ENCODE results near the gene KRTAP4-4.
"Not testable (repeated sequence)": the region's sequence is repeated elsewhere in the genome, so short reads cannot be mapped to it uniquely, and the experiment has no call there.

The KRTAP4-4 gene

DNA sequence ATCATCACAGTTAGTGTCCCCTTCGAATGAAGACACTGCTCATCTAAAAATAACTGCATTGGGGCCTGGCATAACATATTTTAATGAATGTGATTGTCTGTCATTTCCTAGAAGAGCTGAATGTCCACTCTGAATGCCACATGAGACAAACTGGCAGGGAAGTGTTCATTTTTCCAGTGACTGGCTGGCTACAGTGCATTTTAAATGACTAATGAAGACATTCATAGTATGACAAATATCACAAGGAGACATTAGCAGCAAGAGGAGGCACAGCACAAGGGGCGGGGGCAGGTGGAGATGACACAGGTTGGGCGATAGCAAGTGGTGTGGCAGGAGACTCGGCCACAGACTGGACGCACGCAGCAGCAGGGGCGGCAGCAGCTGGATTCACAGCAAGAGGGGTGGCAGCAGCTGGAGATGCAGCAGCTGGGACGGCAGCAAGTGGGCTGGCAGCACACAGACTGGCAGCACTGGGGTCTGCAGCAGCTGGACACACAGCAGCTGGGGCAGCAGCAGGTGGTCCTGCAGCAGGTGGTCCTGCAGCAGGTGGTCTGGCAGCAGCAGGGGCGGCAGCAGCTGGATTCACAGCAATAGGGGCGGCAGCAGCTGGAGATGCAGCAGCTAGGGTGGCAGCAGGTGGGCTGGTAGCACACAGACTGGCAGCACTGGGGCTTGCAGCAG, 11.4 kb downstream of the KRTAP4-4 start:
- not testable (repeated sequence) for DNase-seq (ENCODE audit: low spot score)

- DNase-seq (ENCODE audit: low spot score): no peak
Observed at GRCh38 chr17:41147531-41148204, 12.9 kb downstream of the KRTAP4-4 start.

- DNase-seq (ENCODE audit: low spot score): no peak
Observed at GRCh38 chr17:41145261-41145660, 15.3 kb downstream of the KRTAP4-4 start.

- DNase-seq (ENCODE audit: low spot score): no peak
Observed at GRCh38 chr17:41144846-41145245, 15.7 kb downstream of the KRTAP4-4 start.

DNA sequence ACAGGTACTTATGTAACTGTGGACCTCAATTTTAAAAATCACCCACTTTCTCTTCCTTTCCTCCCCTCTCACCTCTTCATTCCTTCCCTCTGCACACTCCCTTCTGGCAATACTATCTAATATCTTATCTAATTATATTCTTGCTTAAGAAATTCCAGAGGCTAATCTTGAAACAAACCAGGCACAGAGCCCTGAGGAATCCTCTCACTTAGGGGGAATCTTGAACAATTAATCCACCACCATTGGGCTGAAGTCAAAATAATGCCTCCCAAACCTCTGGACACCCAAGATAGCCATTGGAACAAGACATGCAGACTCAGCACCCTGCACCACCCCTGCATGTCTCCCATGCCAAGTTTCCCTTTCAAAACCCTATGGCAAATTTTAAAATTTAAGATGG, 19.2 kb downstream of the KRTAP4-4 start:
- no peak for DNase-seq (ENCODE audit: low spot score)

DNA sequence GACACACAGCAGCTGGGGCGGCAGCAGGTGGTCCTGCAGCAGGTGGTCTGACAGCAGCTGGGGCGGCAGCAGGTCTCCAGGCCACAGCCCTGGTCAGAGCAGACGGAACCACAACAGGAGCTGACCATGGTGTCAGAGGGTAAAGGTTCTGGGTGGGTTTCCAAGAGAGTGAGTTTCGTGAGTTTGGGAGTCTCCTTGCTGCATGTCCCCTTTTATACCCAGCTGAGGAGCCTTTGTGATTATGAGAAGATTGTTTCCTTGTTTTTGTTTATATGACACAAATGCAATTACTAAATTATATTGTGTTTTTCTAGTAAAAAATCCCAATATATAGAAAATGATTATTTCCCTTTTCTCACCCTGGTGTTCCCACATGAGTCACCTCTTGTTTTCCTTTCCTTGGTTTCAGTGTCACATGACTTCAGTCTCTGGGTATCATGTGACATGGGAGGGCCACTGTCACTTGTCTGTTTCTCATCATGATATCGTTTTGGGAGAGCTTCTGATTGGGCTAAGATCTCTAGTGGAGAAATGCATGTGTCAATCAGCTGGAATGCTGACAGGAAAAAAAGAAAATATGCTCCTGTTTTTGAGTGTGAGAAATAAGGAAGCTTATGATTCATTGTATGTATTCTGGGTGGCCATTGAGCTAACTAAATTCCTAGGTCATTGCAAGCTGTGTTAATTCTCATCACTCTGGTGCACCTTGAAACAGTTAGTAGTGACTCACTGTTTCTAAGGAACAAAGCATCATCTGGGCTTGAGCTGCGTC, 20.0 kb downstream of the KRTAP4-4 start, which contains the start of gene KRTAP4-6:
Gene KRTAP4-6, minus strand, starts transcription at position 185 of the 772 bp plus-strand sequence. Its CDS starts 57 bp downstream, at position 128.
- DNase-seq (ENCODE audit: low spot score): no peak

- not testable (repeated sequence) for DNase-seq (ENCODE audit: low spot score)
Observed at GRCh38 chr17:41139865-41140264, 20.7 kb downstream of the KRTAP4-4 start.

DNA sequence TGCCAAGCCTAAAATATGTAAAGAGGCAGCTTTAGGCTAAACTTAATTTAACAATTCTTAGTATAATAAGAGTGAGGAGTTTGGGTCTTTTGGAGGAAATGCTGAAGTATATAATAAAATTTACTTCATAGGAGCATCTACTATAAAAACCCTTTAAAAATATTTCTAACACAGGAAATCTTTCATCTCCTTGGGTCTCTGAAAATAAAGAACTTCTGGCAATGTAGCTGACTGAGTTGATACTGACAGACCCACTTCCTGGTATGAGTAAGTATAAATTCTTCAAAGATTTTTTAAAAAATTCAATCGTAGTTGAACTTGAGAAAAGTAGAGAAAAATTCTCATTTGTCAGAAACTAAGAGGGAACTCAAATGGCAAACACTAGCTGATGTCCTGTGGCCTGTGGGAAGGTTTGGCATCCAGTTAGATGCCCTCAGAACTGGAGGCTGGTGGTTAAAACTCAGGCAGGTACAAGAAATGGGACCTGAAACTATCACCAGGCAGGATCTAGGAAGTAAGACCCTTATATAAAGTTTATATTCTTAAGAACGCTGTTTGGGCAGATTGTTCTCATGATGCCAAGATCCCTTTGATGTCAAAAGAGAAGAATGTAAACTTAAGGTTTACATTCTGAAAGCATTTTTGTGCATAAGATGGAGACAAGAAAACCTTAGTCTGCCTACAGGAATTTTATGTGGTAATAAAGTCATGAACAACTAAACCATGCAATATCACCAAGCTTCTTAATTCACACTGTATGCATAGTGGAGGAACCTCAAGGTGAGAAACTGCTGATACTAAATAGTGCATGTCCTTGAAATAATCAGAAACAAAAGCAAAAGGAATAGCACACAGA, 26.4 kb downstream of the KRTAP4-4 start:
- DNase-seq (ENCODE audit: low spot score): no peak

DNA sequence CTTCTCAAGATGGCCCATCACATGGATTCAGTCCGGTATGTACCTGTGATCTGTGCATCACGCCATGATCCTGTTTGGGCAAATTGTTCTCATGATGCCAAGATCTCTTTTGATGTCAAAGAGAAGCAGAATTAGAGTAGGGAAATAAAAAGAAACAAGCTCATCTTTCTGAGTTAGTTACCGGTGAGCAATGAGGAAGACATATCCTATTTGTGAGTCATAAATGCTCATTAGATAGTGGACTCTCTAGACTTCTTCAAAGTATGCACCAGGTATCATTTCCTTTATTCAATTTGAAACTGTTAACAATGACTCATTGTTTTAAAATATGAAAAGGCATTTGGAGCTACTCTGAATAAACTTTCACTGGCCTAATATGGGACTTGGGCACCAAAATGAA, 28.6 kb downstream of the KRTAP4-4 start:
- no peak for DNase-seq (ENCODE audit: low spot score)

GRCh38 chr17:41127371-41127770, 33.2 kb downstream of the KRTAP4-4 start:
- no peak for DNase-seq (ENCODE audit: low spot score)

DNA sequence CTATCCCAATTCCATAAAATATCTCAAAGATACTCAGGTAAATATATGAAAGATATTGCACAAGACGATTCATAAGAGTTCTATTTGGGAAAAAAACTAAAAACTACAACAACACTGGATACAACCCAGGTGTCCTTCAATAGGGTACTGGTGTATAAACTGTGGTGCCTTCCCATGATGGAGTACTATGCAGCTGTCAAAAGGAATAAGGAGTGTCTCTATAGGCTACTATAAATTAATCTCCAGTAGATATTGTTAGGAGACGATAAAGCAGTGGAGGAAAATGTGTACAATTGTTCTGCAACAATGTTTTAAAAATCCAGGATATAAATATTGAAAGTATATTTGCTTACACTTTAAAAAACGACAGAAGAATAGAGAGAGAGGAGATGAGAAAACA, 34.1 kb downstream of the KRTAP4-4 start:
- no peak for DNase-seq (ENCODE audit: low spot score)

GRCh38 chr17:41125064-41125463, 35.5 kb downstream of the KRTAP4-4 start:
- no peak for DNase-seq (ENCODE audit: low spot score)

DNA sequence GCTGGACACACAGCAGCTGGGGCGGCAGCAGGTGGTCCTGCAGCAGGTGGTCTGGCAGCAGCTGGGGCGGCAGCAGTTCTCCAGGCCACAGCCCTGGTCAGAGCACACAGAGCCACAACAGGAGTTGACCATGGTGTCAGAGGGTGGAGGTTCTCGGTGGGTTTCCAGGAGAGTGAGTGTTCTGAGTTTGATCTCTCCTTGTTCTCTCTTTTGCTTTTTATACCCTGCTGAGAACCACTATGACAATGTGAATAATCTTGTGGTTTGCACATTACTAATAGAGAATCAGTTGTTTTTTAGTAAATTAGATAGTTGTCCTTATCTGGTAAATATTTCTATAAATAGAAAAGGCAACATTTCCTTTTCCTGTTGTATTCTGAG, 36.6 kb downstream of the KRTAP4-4 start, which contains the start of gene KRTAP4-12:
Gene KRTAP4-12, minus strand, starts transcription at position 192 of the 381 bp plus-strand sequence. Its CDS starts 60 bp downstream, at position 132.
- not testable (repeated sequence) for DNase-seq (ENCODE audit: low spot score)

DNA sequence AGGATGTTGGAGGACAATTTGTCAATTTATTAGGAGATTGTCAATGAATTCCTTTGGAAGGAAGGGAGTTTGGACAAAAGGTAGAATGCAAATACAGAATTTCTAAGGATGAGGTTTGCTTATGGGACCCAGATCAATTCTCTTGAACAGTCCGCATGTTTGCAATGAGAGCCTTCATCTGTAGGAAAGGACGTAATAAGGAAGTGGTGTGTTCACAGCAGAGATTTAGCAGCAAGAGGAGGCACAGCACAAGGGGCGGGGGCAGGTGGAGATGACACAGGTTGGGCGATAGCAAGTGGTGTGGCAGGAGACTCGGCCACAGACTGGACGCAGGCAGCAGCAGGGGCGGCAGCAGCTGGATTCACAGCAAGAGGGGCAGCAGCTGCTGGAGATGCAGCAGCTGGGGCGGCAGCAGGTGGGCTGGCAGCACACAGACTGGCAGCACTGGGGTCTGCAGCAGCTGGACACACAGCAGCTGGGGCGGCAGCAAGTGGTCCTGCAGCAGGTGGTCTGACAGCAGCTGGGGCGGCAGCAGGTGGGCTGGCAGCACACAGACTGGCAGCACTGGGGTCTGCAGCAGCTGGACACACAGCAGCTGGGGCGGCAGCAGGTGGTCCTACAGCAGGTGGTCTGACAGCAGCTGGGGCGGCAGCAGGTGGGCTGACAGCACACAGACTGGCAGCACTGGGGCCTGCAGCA, 37.1 kb downstream of the KRTAP4-4 start:
- not testable (repeated sequence) for DNase-seq (ENCODE audit: low spot score)

DNA sequence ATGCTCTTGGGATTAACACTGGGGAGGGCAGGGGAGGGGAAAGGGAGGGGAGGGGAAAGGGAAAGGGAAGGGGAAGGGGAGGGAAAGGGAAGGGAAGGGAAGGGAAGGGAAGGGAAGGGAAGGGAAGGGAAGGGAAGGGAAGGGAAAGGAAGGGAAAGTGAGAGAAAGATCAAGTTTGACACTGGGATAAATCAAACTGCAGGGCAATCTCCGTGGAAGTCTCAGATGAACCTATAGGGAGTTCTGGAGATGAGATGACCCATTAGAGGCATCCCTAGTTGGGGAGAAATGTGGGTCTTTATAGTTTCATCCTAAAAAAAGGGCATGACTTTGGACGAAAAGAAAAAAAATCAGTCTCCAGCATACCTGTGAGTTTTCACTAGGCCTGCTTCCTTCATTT, 38.8 kb downstream of the KRTAP4-4 start:
- DNase-seq (ENCODE audit: low spot score): no peak

DNA sequence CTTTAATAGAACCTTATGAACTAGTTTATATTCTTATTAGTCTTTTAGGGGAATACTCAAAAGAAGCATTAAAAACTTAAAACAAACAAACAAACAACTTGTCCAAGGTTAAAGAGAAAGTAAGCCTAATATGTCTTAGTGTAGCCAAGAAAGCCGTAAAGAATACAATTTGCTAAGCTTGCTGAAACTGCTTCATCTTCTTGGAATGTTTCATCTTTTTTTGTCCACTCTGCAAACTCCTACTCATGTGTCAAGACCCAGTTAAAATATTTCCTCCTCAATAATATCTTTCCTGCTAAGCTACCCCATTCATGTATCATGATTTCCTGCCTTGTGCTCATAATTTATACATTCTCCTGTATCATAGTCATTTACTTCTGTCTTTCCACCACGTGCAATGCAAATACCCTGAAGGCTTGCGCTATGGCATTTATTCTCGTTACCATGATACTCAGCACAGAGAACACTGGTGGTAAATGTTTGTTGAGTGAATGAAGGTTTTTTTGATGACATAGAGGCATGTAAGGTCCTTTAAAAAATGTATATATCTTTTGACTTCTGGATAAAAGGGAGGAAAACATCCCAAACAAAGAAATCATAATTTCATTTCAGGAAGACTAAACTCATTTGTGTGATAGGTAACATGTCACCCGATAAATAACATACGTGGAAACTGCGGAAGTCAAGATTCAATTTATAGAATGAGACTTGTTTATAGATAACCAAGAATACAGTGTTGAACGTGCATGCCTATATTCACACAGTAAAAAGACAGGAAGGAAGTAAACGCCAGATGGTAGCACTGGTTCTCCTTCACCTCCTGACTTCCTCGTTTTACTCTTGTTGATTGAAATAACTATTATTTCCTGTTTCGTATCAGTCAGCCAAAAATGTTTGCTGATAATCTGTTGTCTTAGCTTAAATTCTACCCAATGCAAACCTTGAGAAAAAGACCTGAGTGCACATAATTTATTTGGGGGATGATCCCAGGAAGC, 40.6 kb downstream of the KRTAP4-4 start:
- DNase-seq (ENCODE audit: low spot score): peak; percentile 25

GRCh38 chr17:41118721-41119120, 41.8 kb downstream of the KRTAP4-4 start:
- no peak for DNase-seq (ENCODE audit: low spot score)

GRCh38 chr17:41117846-41118386, 42.6 kb downstream of the KRTAP4-4 start, which contains the start of gene KRTAP4-11:
Gene KRTAP4-11 (minus strand): TSS chr17:41118373. CDS start chr17:41118315, 58 bp downstream.
- DNase-seq (ENCODE audit: low spot score): not testable (repeated sequence)

- no peak for DNase-seq (ENCODE audit: low spot score)
Observed at GRCh38 chr17:41116297-41116696, 44.3 kb downstream of the KRTAP4-4 start.
